Left lung (tissue), 10 donors: ENCODE measurements around the gene FOXJ1. TPM values are rescaled to one million over a fixed set of nuclear protein-coding genes. Genes with fewer than 3 reads are reported as not detected.

Experiments
- ATAC-seq: fragments of 200-7000 bp; cut with Tn5 transposase; one replicate; pipeline ENCODE4 v1.9.1; 2020; ENCODE audit warnings: moderate library complexity
- DNase-seq, 4 donors: peaks; one replicate each; pipeline ENCODE4 v3.0.0-alpha.2; 2013 to 2020
- H3K27ac ChIP-seq, 2 donors: fragments of 200-600 bp; sonication (generic) in 1 of 2; one replicate each; pipeline versions ENCODE4 v1.5.0 to v1.8.0; 2020 to 2021
- H3K27me3 ChIP-seq, 2 donors: fragments of 200-600 bp; sonication (generic) in 1 of 2; one replicate each; pipeline versions ENCODE4 v1.5.0 to v1.8.0; 2020 to 2021
- H3K36me3 ChIP-seq, 2 donors: fragments of 200-600 bp; sonication (generic) in 1 of 2; one replicate each; pipeline versions ENCODE4 v1.5.0 to v1.8.0; 2020 to 2021
- H3K4me1 ChIP-seq, 2 donors: fragments of 200-600 bp; one replicate each; pipeline ENCODE4 v1.8.0; 2021
- H3K4me3 ChIP-seq, 2 donors: fragments of 200-600 bp; sonication (generic) in 1 of 2; one replicate each; pipeline versions ENCODE4 v1.5.0 to v1.8.0; 2020 to 2021; ENCODE audit warnings: mild to moderate bottlenecking in 1 of 2
- H3K9me3 ChIP-seq, 2 donors: fragments of 200-600 bp; sonication (generic) in 1 of 2; one replicate each; pipeline versions ENCODE4 v1.5.0 to v1.8.0; 2020 to 2021
- CTCF ChIP-seq, 2 donors: fragments of 200-600 bp; sonication (generic) in 1 of 2; IDR thresholded peaks; one replicate each; pipeline versions ENCODE4 v1.5.0 to v1.8.0; 2021; ENCODE audit warnings: antibody characterized with exemption in 2 of 2
- intact Hi-C, 2 donors: fragments of 100-400 bp; cut with DNase I; formaldehyde crosslinking; loops; one replicate each; pipeline versions ENCODE4 v1.11.2 to v1.14.2; 2022
- polyA plus RNA-seq, 6 donors: library from polyadenylated mRNA; unstranded; fragments of 120-200 nt; gene quantifications; one replicate each; pipeline ENCODE4 v1.2.1, GENCODE V29; 2013; ENCODE audit not compliant: insufficient read length in 6 of 6
- total RNA-seq, 2 donors: library from RNA; stranded (reverse); fragmentation: NEBNext Ultra II Directional; extraction: Animal tissue kit (Norgen Biotek cat#: 25700); gene quantifications; one replicate each; pipeline ENCODE4 v1.2.1, GENCODE V29; 2021
- donor health status: DM: no; HTN: yes; CAD: no.
- donor health status: DM: no; HTN: no; CAD: no.

FOXJ1 gene
- total and polyA plus RNA-seq, 8 donors, result 7.7 to 30.4 (median 19.1) TPM

GRCh38 chr17:76142039-76142584 lies 1.1 kb upstream of the FOXJ1 start:
- Histone ChIP-seq H3K4me3 (no peak overlapping the region), H3K36me3 (no peaks in the 10 kb centered on the region), H3K9me3 (no peaks in the 10 kb centered on the region), H3K27ac (no peak overlapping the region), H3K4me1 (peaks cover 13 to 58% of the 10 kb centered on the region in 2 donors), H3K27me3 (peaks cover 22 to 51% of the 10 kb centered on the region in 2 donors)
- no peak for TF ChIP-seq CTCF (IDR thresholded peaks at IDR 0.05)
- DNase-seq (peak in 1 of 4 donors; percentile 41), ATAC-seq (no peak)
- intact Hi-C loops, result no loop called here

GRCh38 chr17:76140661-76141211 lies 309 bp downstream of the FOXJ1 start:
- intact Hi-C loops, result no loop called here
- peak overlapping the region; percentile 37 to 43 for H3K4me3 ChIP-seq
- no peak overlapping the region for H3K27ac ChIP-seq
- no peaks in the 10 kb centered on the region for H3K36me3 ChIP-seq
- H3K27me3 ChIP-seq, result peaks cover 25 to 58% of the 10 kb centered on the region in 2 donors
- TF ChIP-seq CTCF (IDR thresholded peaks at IDR 0.05), result no peak
- H3K9me3 ChIP-seq, result no peaks in the 10 kb centered on the region
- ATAC-seq (no peak), DNase-seq (no peak)
- H3K4me1 ChIP-seq, result peaks cover 13 to 48% of the 10 kb centered on the region in 2 donors

DNA sequence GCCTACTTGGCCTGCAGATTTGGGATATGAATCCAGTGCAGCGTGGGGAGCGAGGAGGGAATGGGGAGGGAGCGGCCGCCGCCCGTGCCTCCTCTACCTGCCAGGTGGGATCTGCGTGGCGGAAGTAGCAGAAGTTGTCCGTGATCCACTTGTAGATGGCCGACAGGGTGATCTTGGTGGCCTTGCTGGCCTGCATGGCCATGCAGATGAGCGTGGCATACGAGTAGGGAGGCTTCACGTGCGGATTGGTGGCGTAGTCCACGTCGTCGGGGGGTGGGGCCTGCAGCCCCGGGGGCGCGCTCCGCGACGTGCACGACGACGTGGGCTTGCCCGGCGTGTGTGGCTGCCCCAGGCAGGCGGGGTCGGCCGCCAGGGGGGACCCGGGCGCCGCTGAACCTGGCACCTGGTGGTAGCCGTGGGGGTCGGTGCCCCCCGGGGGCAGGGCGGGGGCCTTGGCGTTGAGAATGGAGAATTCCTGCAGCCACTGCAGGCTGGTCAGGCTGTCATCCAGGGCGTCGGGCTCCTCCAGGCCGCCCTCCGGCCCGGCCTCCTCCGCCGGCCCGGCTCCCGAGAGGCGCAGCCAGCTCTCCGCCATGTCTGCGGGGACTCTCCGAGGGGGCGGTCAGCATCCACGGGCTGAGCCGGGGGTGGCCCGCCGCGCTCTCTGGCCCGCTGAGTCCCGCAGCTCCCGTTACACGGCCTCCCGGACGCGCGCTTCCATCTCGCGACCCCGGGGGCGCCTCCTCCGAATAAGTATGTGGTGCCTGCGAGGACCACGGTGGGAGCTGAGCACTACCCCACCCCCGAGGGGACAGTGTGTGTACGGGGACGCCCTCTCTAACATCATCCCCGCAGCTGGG lies 1.0 kb downstream of the FOXJ1 start:
- Histone ChIP-seq H3K9me3 (no peaks in the 10 kb centered on the region), H3K27ac (peak overlapping the region in 1 of 2 donors; percentile 39), H3K36me3 (no peaks in the 10 kb centered on the region), H3K4me1 (peaks cover 13 to 41% of the 10 kb centered on the region in 2 donors), H3K4me3 (peak overlapping the region; percentile 10 to 23), H3K27me3 (peaks cover 25 to 62% of the 10 kb centered on the region in 2 donors)
- DNase-seq, result peak in 3 of 4 donors; percentile 70 to 82 (median 81)
- peak; percentile 71 for ATAC-seq
- no peak for TF ChIP-seq CTCF (IDR thresholded peaks at IDR 0.05)
- intact Hi-C loops, result no loop called here

DNA sequence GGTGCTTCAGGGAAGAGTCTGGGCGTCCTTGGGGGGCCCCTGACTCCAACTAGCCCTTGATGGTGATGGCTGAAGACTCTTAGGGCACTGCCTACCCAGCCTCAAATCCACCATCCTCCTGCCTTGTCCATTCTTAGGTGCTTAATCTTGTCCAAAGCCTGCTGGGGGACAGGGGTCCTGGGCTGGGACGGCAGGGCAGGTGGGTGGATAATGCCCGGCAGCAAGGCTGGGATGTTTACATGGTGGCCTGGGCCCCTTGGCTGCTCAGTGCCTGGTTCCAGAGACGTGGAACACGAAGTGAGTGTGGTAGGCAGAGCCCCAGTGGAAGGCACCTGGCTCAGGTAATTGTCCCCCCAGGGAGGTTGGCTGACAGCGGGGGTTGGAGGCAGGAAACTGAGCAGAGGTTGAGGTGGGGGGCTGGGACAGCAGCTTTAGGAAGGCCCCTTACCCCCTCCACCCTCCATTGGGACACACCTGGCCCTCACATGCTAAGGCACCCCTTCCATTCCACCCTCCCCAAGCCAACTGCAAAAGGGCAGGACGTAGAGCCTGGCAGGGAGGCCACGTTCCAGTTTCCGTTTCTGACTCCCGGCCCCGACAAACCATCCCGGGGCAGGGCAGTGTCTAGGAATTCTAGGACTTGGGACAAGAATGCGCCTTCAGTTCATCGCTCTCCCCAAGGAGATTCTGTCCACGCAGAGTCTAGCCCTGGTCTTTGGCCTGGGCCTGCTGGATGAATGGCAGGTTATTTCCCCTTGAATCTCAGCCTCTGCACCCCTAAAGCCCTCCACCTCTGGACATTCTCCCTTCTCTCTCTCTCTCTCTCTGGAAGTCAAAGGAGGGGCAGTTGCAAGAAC lies 1.9 kb downstream of the FOXJ1 start:
- intact Hi-C loops, result no loop called here
- Histone ChIP-seq H3K27ac (peak overlapping the region in 1 of 2 donors; percentile 39), H3K9me3 (no peaks in the 10 kb centered on the region), H3K36me3 (no peaks in the 10 kb centered on the region), H3K4me1 (peaks cover 13 to 34% of the 10 kb centered on the region in 2 donors), H3K4me3 (peak overlapping the region; percentile 10 to 23), H3K27me3 (peaks cover 25 to 71% of the 10 kb centered on the region in 2 donors)
- DNase-seq (peak in 1 of 4 donors; percentile 57), ATAC-seq (peak; percentile 2)
- no peak for TF ChIP-seq CTCF (IDR thresholded peaks at IDR 0.05)
